HG02642 (cell line): ENCODE results near the gene SUN5.

ENCODE experiments used
- ATAC-seq: cut with Tn5 transposase; IDR thresholded peaks from one replicate; pipeline ENCODE4 v1.9.1; 2021; ENCODE audit warnings: mild to moderate bottlenecking; ENCODE audit not compliant: unreplicated experiment, poor library complexity

The SUN5 gene

DNA sequence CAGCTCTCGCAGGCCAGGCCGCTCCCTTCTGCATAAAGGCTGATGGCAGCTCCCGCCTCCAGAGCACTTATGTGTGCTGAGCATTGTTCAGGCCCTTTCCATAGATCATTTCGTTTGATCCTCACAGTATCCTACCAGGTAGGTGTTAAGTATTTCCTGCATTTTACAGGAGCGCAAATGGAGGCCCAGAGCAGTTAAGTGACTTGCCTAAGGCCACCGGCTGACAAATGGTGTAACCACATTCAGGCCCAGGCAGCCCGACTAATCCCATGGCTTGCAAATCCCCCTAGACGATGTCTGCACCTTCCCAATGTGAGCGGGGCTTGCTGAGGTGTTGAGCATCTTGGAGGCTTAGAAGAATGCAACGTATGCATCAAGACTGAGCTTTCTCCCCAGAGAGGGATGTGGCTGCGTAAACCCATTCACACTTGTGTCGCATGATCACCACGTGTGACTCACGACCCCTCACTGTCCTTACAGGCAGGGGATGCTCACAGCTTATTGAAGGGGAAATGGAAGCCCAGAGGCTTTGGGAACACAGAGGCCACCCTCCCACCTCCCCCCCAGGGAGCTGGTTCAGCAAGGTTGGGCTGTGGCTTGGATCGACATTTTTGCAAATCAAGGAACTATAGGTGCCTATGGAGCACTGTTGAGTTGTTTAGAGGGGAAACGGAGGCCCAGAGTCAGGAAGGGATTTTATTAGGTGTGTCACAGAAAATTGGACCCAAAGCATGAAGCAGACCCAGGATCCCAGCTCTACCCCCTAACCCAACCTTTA lies 10.3 kb upstream of the SUN5 start:
- ATAC-seq, result no peak

DNA sequence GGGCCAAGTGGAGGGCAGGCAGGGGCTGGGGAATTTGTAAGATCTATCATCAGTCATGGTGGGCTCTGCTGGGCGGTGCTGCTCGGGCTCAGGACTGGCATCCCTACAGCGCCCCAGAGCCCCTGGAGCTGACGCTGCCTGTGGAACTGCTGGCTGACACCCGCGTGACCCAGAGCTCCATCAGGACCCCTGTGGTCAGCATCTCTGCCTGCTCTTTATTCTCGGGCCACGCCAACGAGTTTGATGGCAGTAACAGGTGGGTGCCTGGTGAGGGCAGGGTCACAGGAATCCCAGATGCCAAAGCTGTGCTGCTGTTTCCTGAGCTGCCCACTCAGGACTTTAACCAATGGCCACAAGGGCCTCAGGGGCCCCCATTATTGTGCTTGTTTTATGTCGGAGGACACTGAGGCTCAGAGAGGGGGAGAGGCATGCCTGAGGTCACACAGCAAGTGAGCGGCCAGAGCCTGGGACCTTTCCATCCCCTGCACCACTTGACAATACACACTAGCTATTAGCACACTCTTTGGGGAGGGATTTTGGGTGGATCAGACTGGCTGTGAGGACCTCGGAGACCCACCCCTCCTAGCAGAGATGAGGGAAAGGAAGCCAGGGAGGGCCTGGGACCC lies 9.6 kb upstream of the SUN5 start:
- ATAC-seq, result no peak

DNA sequence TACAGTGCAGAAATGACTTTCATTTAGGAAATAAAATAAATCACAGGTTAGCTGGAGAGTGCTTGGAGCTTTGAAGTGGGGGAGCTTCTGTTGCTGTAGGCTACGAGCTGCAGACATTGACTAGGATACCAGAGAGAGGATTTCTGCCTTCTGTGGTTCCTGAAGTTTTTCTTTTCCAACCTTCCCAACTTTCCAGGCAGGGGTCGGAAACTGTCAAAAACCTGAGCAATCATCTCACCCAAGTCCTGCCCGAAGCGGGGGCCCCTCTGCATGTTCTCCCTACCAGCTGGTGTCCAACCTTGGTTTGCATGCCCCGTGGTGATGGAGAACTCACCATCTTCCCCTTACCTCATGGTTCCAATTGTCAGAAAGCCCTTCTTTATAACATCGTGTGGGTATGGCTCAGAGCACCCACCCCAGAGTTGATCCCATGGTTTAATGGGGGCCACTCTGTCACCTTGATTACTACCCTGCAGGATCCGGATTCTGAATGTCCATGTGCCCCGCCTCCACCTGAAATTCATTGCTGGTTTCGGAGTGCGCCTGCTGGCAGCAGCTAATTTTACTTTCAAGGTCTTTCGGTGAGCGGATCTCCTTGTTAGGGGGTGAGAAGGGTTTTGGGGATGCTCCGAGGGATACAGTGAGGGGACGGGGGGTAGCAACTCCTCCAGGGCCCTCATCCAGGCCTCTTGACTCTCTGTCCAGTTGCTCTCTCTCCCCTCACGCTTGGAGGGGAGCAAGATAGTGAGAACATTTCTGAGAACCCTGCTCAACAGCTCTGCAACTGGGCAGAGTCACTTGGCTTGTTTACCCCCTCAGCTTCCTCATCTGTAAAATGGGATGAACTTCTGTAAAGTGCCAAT lies 8.3 kb upstream of the SUN5 start:
- ATAC-seq, result no peak

DNA sequence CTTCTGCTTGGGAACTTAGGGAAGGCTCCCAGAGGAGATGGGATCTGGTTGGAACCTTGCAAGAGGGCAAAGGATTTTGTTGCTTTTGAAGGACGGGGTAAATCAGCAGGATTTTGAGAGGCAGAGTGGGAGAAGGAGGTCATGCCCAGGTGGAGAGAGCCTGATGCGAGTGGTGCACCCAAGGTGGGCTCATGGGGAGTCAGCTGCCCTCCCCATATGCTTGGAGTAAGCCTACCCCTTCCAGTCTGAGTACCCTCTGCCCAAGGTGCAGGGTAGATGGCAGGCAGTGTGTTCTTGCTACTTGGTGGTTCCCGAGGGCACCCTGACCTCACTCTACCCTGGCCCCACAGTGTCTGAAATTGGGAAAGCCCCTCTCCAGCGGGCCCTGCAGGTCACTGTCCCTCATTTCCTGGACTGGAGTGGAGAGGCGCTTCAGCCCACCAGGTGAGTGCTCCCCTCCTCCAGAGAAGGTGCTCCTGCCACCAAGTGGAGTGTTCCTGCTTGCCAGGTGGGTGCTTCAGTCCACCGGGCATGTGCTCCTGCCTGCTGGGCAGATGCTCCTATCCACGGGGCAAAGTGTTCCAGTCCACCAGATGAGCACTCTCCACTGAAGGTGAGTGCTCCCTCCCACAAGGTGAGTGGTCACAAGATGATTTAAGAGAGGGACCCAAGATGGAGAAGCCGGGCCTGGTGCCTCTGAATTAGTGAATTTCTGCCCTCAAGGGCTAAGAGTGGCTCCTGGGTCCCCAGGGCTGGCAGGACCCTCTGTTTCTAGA lies 6.6 kb upstream of the SUN5 start:
- ATAC-seq, result no peak

DNA sequence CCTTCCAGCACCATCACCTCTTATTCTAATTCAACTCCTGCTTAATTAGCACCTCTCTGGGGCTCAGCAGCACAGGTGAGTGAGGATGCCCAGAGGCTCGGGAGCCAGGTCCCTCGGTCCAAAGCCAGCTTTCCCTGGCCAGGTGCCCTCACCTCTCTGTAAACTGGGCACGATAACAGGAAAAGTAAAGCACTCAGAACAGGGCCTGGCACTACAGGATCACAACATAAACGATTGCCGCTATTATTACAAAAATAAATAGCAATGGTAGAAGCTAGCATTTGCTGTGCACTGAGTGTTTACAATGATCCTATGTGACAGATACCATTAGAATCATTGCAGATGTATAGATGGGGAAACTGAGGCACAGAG lies 5.9 kb upstream of the SUN5 start:
- no peak for ATAC-seq

DNA sequence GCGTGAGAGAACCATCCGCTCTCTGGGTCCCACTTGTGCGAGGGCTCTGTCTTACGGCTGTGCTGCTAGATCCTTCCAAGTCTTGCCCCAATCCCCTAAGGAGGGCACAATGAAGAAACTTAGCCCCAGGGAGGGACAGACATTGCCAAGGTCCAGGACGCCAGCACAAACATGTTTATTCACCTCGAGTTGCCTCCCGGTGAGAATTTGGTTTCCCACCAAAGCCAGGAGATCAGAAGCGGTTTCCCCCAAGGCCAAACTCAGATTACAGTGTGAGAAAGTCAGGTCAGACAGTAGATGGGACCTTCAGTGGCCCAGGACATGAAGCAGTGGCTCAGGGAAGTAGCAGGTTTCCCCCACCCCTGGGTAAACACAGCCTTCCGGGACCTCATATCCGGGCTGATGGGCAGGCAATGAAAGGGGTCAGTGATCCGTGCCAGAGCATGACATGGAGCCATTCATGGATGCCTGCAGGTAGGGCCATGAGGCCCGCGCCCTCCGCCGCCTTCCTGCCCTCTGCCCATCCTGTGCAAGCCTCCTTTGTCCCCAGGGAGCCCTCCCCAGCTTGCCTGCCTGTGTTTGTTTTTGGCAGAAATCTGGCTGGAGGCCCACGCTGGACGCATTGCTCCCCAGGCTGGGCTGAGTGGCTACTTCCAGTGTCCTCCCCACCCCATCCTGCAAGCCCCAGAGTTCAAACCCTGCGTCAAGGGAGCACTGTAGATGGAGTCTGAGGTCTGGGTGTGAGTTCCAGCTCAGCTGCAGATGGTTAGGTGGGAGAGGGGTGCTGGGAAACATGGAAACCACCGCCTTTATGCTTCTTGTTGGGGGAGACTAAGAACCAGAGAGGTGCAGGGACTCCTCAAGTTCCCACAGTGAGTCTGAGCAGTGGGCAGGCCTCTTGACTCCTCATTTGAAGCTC lies 5.2 kb upstream of the SUN5 start:
- no peak for ATAC-seq

DNA sequence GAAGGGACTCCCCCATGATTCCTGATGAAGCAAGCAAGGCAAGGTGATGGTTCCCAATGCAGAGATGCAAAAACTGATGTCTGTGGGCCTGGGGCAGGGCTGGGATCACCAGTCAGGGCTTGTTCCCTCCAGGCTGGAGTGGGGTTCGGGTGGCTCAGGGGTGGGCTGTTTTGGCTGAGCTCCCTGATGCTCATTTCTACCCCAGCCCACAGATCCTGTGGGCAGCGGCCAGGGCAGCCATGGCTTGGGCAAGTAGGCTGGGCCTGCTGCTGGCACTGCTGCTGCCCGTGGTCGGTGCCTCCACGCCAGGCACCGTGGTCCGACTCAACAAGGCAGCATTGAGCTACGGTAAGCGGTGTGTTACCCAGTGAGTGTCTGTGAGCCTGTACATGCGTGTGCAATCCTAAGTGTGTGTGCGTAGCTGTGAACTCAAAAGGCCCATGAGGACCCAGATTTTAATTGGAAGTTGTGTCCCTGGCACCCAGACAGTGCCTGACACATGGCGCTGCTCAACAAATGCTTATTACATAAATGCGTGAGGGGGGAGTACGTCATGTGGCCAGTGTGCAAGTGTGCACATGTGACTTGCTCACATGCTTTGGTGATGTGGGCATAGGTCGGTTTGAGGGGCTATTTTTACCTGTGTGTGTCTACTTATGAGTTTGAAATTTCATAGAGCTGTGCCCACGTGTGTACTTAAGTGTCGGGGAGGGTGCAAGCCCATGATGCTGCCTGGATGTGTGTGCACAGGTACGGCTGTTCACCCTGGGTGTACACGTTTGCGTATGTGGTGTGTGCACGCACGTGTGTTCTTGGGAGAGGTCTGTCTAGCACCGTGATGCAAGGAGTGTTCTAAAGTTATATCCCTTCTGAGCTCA lies 4.3 kb upstream of the SUN5 start:
- ATAC-seq, result no peak

DNA sequence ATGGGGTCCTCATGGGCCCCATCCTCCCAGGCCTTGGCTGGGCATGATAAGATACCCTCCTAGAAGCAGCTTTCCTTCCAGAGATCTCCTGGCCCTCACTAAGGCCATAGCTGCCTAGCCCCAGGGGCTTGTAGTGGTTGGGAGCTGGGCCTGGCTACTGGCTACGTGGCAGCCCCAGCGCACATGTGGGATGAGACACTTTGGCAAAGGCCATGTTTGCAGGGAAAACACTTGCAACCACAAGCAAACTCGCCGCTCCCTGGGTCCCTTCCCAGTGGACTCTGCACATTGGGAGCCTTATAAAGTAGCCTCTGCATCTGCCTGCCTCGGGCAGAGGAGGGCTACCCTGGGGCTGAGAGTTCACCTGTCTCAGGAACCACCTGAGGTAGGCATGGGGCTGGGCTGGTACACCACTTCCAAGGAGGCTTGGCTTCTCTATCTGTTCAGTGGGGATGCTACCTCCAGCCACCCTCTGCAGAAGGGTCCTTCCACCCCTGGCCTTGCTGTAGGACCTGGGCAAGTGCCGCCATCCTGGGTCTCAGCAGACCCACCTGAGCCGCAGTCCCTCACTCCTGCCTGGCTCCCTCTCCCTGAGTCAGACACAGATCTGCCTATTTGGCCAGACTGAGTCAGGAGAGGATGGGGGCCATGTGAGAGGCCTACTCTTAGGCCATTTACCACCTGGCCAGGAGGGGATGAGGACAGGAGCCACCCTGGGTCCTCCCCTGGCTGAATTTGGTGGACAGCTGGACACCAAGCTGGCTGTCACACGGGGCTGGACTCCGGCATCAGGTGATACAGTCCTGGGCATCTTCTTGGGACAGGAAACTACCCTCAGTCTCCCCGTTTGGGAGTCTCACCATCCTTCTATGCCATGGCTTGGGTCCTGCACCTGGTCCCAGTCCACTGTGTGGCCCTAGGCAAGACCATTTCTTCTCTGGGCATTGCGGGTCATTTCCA lies 3.4 kb upstream of the SUN5 start, which contains the start of gene BPIFB2:
Gene BPIFB2, plus strand, starts transcription at position 329 of the 960 bp plus-strand sequence. CDS start 871 bp downstream, outside the sequence.
- ATAC-seq, result no peak

GRCh38 chr20:33006776-33007375 lies 2.6 kb upstream of the SUN5 start:
- no peak for ATAC-seq

DNA sequence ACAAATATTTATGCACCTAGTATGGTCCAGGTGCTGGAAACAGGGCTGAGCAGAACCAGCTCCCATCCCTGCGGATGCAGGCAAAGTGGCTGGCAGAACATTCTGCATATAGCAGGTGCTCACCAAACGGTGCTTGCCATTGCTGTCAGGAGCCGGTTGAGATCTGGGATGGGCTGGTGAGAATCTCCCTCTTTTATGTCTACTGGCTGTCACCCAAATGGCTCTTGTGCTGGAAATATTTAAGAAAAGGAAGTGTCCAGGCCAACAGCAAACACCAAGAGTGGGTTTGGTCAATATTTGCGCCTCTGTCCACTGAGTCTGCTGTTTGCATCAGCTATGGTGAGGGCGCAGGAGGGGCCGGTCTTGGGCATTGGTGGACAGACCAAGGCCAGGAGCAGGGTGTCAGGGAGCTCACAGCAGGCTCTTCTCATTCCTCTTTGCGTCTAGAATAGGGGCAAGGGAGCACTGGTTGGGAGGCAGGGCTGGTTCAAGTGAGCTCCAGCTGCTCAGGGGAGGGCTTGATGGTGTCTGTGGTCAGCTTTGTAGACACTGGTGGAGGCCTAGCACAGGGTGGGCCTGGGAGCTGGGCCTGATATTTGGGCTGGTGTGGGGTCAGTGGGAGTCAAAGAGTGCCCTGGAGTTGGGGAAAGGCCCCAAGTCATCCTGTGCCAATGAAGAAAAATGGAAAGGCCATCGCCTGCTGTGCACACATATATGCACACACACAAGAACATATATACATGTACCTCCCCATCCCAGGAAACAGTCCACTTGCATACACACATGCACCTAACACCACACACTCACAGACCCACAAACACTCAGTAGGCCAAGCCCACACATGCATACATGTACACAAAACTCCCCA lies 1.9 kb upstream of the SUN5 start:
- ATAC-seq, result no peak

GRCh38 chr20:33005132-33005566 lies 916 bp upstream of the SUN5 start:
- no peak for ATAC-seq

DNA sequence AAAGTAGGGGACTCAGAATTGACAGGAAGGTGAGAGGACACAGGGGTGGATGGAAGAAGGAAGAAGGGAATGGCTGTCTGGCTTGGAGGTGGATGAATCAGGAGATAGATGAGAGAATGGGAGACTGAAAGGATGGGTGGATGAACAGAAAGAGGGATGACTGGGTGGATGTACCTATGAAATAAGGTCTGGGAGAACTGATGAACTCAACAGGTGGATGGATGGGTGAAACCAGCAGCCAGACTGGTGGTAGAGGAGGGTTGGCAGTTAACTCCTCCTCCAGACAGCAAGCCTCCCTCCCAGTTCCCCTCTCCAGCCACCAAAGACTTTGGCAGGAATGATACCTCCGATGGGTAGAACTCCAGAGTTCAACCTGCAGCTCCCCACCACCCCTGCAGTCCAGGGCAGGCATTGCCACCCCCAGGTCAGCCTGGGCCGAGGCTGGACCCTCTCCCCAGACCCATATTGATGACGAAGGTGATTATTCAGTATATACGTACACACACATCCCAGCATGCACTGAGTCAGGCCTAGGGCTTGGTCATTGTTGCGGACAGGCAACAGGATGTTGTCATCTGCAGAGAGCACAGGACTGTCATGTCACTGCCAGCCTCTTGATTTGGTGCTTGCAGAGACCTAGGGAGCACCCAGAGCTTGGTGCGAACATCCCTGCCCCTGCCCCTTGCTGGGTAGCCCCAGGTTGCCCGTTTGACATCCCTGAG lies 2.0 kb downstream of the SUN5 start:
- no peak for ATAC-seq

DNA sequence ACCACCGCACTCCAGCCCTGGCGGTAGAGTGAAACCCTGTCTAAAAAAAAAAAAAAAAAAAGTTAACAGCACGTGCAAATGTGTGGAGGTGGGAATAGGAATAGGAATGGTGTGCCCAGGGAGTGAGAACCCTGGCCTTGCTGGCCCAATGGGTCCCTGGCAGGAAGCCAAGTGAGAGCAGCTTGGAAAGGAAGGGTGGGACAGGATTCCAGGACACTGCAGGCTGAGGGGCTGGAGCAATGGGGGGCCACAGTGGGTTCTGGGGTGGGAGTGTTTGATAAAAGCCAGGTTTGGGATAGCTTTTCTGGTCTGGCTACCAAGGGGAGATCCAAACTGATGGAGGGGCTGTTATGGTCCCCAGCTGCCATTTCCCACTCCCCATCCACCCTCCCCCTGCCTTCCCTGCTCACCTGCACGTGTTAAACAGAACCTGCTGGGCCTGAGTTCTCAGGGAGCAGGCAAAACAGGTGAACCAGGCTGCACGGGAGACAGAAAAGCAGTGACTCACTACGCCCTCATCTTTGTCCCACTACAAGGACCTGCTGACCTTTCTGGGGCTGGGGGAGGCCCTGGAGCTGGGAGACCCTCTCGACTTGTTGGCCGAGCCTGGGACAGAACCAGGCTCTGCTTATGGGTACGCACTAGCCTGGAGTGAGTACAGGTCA lies 3.3 kb downstream of the SUN5 start:
- no peak for ATAC-seq

- ATAC-seq, result no peak
Observed at GRCh38 chr20:32999603-33000250, 4.5 kb downstream of the SUN5 start.
